HepG2 (cell line): ENCODE measurements around the gene CD151. TPM values are rescaled to one million over a fixed set of nuclear protein-coding genes. Genes with fewer than 3 reads are reported as not detected.
A peak's percentile ranks its signal among the peaks of the same experiment; 100 is the strongest.

ENCODE experiments used
- BORCS8-MEF2B ChIP-seq: sonication (generic); formaldehyde crosslinking; IDR thresholded peaks from 2 replicates; pipeline ENCODE4 v1.8.0; 2022; ENCODE audit warnings: mild to moderate bottlenecking, missing genetic modification reagents
- CENPT ChIP-seq: sonication (generic); formaldehyde crosslinking; IDR thresholded peaks from 2 replicates; pipeline ENCODE4 v1.8.0; 2022; ENCODE audit warnings: low read depth, mild to moderate bottlenecking, moderate library complexity, missing genetic modification reagents
- FOXA3 ChIP-seq: IDR thresholded peaks from 2 replicates; pipeline ENCODE4 v1.6.1; 2016; ENCODE audit warnings: missing genetic modification reagents, missing compliant biosample characterization
- GFI1 ChIP-seq: sonication (generic); formaldehyde crosslinking; IDR thresholded peaks from 2 replicates; pipeline ENCODE4 v1.5.0; 2020; ENCODE audit warnings: missing genetic modification reagents, mild to moderate bottlenecking, borderline replicate concordance
- HMGXB4 ChIP-seq, 2 experiments: sonication (generic) in 1 of 2; formaldehyde crosslinking in 1 of 2; IDR thresholded peaks; 2 replicates each; pipeline versions ENCODE4 v1.4.0 to v1.6.1; 2018 to 2020; ENCODE audit warnings: missing genetic modification reagents in 2 of 2, borderline replicate concordance in 1 of 2, low read depth in 1 of 2, mild to moderate bottlenecking in 1 of 2, missing biosample characterization in 1 of 2
- IRF2 ChIP-seq: IDR thresholded peaks from 2 replicates; pipeline ENCODE4 v1.6.1; 2018; ENCODE audit warnings: missing genetic modification reagents, missing compliant biosample characterization
- KDM2A ChIP-seq: sonication (generic); formaldehyde crosslinking; IDR thresholded peaks from 2 replicates; pipeline ENCODE4 v1.4.0; 2020; ENCODE audit warnings: low read depth, missing genetic modification reagents, borderline replicate concordance
- MYC ChIP-seq: sonication (generic); formaldehyde crosslinking; IDR thresholded peaks from 2 replicates; pipeline ENCODE4 v1.9.0; 2021; ENCODE audit warnings: missing genetic modification reagents, borderline replicate concordance
- RAD21 ChIP-seq: fragments of 450-650 bp; formaldehyde crosslinking; IDR thresholded peaks from 2 replicates; pipeline ENCODE4 v1.5.0; 2020; ENCODE audit warnings: mild to moderate bottlenecking
- RBFOX2 ChIP-seq: fragments of 200-400 bp; formaldehyde crosslinking; IDR thresholded peaks from 2 replicates; pipeline ENCODE4 v1.6.1; 2017; ENCODE audit warnings: low read depth, mild to moderate bottlenecking, low read length
- SUZ12 ChIP-seq: fragments of 150-350 bp; IDR thresholded peaks from 2 replicates; pipeline ENCODE4 v1.6.1; 2014; ENCODE audit warnings: low read depth, low read length
- UBTF ChIP-seq: sonication (generic); formaldehyde crosslinking; IDR thresholded peaks from 2 replicates; pipeline ENCODE4 v1.4.0; 2020; ENCODE audit warnings: mild to moderate bottlenecking, missing genetic modification reagents
- ZBTB2 ChIP-seq: sonication (generic); formaldehyde crosslinking; IDR thresholded peaks from 2 replicates; pipeline ENCODE4 v1.8.0; 2022; ENCODE audit warnings: low read depth, missing genetic modification reagents
- ZBTB33 ChIP-seq: sonication (generic); formaldehyde crosslinking; IDR thresholded peaks from 2 replicates; pipeline ENCODE4 v1.4.0; 2020; ENCODE audit warnings: missing genetic modification reagents
- ZBTB7A ChIP-seq: sonication (generic); formaldehyde crosslinking; IDR thresholded peaks from 2 replicates; pipeline ENCODE4 v1.8.0; 2022; ENCODE audit warnings: mild to moderate bottlenecking, missing genetic modification reagents
- ZNF138 ChIP-seq: sonication (generic); formaldehyde crosslinking; IDR thresholded peaks from 2 replicates; pipeline ENCODE4 v1.5.0; 2020; ENCODE audit warnings: mild to moderate bottlenecking, low read depth, missing genetic modification reagents
- ZNF180 ChIP-seq: sonication (generic); formaldehyde crosslinking; IDR thresholded peaks from 2 replicates; pipeline ENCODE4 v1.4.0; 2020; ENCODE audit warnings: low read depth, missing genetic modification reagents, borderline replicate concordance
- ZNF576 ChIP-seq: sonication (generic); formaldehyde crosslinking; IDR thresholded peaks from 2 replicates; pipeline ENCODE4 v1.4.0; 2020; ENCODE audit warnings: mild to moderate bottlenecking, missing genetic modification reagents
- ZNF768 ChIP-seq: sonication (generic); formaldehyde crosslinking; IDR thresholded peaks from 2 replicates; pipeline ENCODE4 v1.4.0; 2020; ENCODE audit warnings: missing genetic modification reagents
- ZNF788 ChIP-seq: sonication (generic); formaldehyde crosslinking; IDR thresholded peaks from 2 replicates; pipeline ENCODE4 v1.5.0; 2020; ENCODE audit warnings: mild to moderate bottlenecking, missing genetic modification reagents, borderline replicate concordance
- polyA plus RNA-seq, 8 experiments: library from polyadenylated mRNA; depleted of rRNA in 3 of 8; stranded (reverse) in 7 of 8; unstranded in 1 of 8; fragments of >200 nt; fragmentation: Illumina TruSeq in 4 of 8; extraction: Trizol in 4 of 8; gene quantifications; 2 replicates each; pipeline versions ENCODE4 v1.2.1 to v1.2.3, GENCODE V29; 2011 to 2016; ENCODE audit warnings: low read depth in 4 of 8, missing spikeins in 1 of 8, mixed read lengths in 1 of 8; ENCODE audit not compliant: insufficient read depth in 1 of 8
- total RNA-seq, 5 experiments: library from RNA; depleted of rRNA; stranded (reverse); fragments of >200 nt; fragmentation: Illumina TruSeq; extraction: Trizol; gene quantifications; 2 replicates each; pipeline ENCODE4 v1.2.3, GENCODE V29; 2016; ENCODE audit warnings: low read depth in 1 of 5

Gene CD151
- total and polyA plus RNA-seq, 2 of the 13 experiments (the other 11 are each of a cell fraction or from before 2014, with no cell fraction given): 125 to 197 TPM

GRCh38 chr11:798093-798713 lies 34.5 kb upstream of the CD151 start, which contains the start of gene SLC25A22 (continued):
- TF ChIP-seq BORCS8-MEF2B (peak; percentile 61; the same call in 1 of the 2 replicates), MYC (peak; percentile 46), FOXA3 (CRISPR knock-in tag) (no peak), ZBTB7A (CRISPR knock-in tag) (peak; percentile 81; the same call in 1 of the 2 replicates), UBTF (CRISPR knock-in tag) (peak; percentile 53; the same call in 1 of the 2 replicates), KDM2A (peak; percentile 53), RBFOX2 (peak; percentile 68), ZNF768 (0 out of 2 replicates have a peak, but pooled peaks have one; percentile 10), ZNF180 (no peak), IRF2 (CRISPR knock-in tag) (no peak), SUZ12 (no peak), ZBTB2 (CRISPR knock-in tag) (0 out of 2 replicates have a peak, but pooled peaks have one; percentile 23), CENPT (0 out of 2 replicates have a peak, but pooled peaks have one; percentile 34), ZBTB33 (0 out of 2 replicates have a peak, but pooled peaks have one; percentile 10), HMGXB4 (CRISPR knock-in tag; IDR thresholded peaks at IDR 0.05; ENCODE audit: borderline replicate concordance in 1 of 2, low read depth in 1 of 2) (peak in 1 of 2 experiments; percentile 16; a peak in 2 of 4 replicates), RAD21 (CRISPR knock-in tag) (peak; percentile 87), ZNF138 (CRISPR knock-in tag) (no peak), ZNF788 (CRISPR knock-in tag) (no peak), GFI1 (CRISPR knock-in tag) (no peak), ZNF576 (no peak)
